HCT116 (cell line): Measurements from ENCODE around the gene C10orf95. TPM values are rescaled to one million over a fixed set of nuclear protein-coding genes. Genes with fewer than 3 reads are reported as not detected.

ENCODE experiments used
- ATAC-seq: fragments of 200-7000 bp; cut with Tn5 transposase; 2 replicates; pipeline ENCODE4 v1.9.1; 2020; ENCODE audit warnings: mild to moderate bottlenecking, moderate library complexity
- BruUV-seq: library from RNA; stranded (reverse); fragments of 400-500 nt; replicated peaks from 2 replicates; lab custom pipeline; 2021; lab: Mats Ljungman, UMichigan
- CTCF ChIA-PET: fragments of 300-600 bp; sonication (Branson Sonifier 250); formaldehyde crosslinking; loops from one replicate; lab custom pipeline; 2021; ENCODE audit warnings: antibody characterized with exemption; lab: Charles Lee
- POLR2A ChIA-PET: fragments of 300-600, 350-600 bp; sonication (Branson Sonifier 250); formaldehyde crosslinking; loops from one replicate; lab custom pipeline; 2021; ENCODE audit warnings: antibody characterized with exemption; lab: Charles Lee
- RAD21 ChIA-PET, 2 experiments: fragments of 300-600 bp; sonication (Branson Sonifier 250); formaldehyde crosslinking; loops; one replicate each; lab custom pipeline; 2023; ENCODE audit warnings: low total read pairs in 2 of 2; ENCODE audit not compliant: uncharacterized antibody in 2 of 2, unreplicated experiment in 2 of 2, low non-redundant PET in 1 of 2; lab: Charles Lee
- DNase-seq: peaks from one replicate; pipeline ENCODE4 v3.0.0-alpha.2; 2010; ENCODE audit warnings: low read depth, low spot score
- H2AFZ ChIP-seq: fragments of 200-600 bp; shearing (Covaris generic), sonication (generic); 2 replicates; pipeline ENCODE4 v1.6.1; 2017; ENCODE audit warnings: low read depth, mixed run types, mixed read lengths, antibody characterized with exemption, low read length; ENCODE audit not compliant: poor library complexity, severe bottlenecking
- H3K27ac ChIP-seq: 2 replicates; pipeline ENCODE4 v1.5.1; 2012; ENCODE audit warnings: low read depth, low read length
- H3K27me3 ChIP-seq: fragments of 200-600 bp; sonication (generic); 2 replicates; pipeline ENCODE4 v1.6.1; 2016; ENCODE audit warnings: mixed run types, low read length, mixed read lengths; ENCODE audit not compliant: insufficient read depth
- H3K36me3 ChIP-seq, 2 experiments: fragments of 200-500 bp in 1 of 2; fragments of 200-600 bp in 1 of 2; sonication (Bioruptor generic) in 1 of 2; sonication (generic) in 1 of 2; 2 replicates each; pipeline versions ENCODE4 v1.5.1 to v1.6.1; 2014 to 2016; ENCODE audit warnings: low read length in 2 of 2, inconsistent platforms in 1 of 2, mixed read lengths in 1 of 2, mixed run types in 1 of 2; ENCODE audit not compliant: insufficient read depth in 2 of 2, control insufficient read depth in 1 of 2
- H3K4me1 ChIP-seq, 2 experiments: fragments of 200-600 bp in 1 of 2; sonication (generic) in 1 of 2; 2 replicates each; pipeline versions ENCODE4 v1.5.1 to v1.6.1; 2012 to 2017; ENCODE audit warnings: low read length in 2 of 2, inconsistent platforms in 1 of 2, mild to moderate bottlenecking in 1 of 2, mixed read lengths in 1 of 2, mixed run types in 1 of 2, moderate library complexity in 1 of 2; ENCODE audit not compliant: insufficient read depth in 2 of 2, control insufficient read depth in 1 of 2
- H3K4me2 ChIP-seq: fragments of 200-600 bp; sonication (generic); 2 replicates; pipeline ENCODE4 v1.6.1; 2017; ENCODE audit warnings: mixed run types, low read length, mixed read lengths
- H3K4me3 ChIP-seq, 2 experiments: fragments of 200-600 bp in 1 of 2; sonication (generic) in 1 of 2; replicated peaks in 1 of 2; 2 replicates each; pipeline ENCODE4 v1.5.1; 2011 to 2016; ENCODE audit warnings: low read length in 2 of 2, control low read depth in 1 of 2, low read depth in 1 of 2, mild to moderate bottlenecking in 1 of 2, mixed read lengths in 1 of 2, mixed run types in 1 of 2
- H3K79me2 ChIP-seq: fragments of 200-600 bp; sonication (generic); 2 replicates; pipeline ENCODE4 v1.6.1; 2017; ENCODE audit warnings: mild to moderate bottlenecking, mixed run types, low read length, moderate library complexity, mixed read lengths; ENCODE audit not compliant: insufficient read depth
- H3K9ac ChIP-seq: fragments of 200-600 bp; sonication (generic); 2 replicates; pipeline ENCODE4 v1.6.1; 2016; ENCODE audit warnings: low read length, mixed read lengths
- H3K9me2 ChIP-seq: fragments of 200-600 bp; sonication (generic), shearing (Covaris generic); 2 replicates; pipeline ENCODE4 v1.6.1; 2017; ENCODE audit warnings: mixed run types, mild to moderate bottlenecking, moderate library complexity; ENCODE audit not compliant: insufficient read depth
- H3K9me3 ChIP-seq, 2 experiments: fragments of 200-500 bp in 1 of 2; fragments of 200-600 bp in 1 of 2; sonication (Bioruptor generic) in 1 of 2; sonication (generic) in 1 of 2; 2 replicates each; pipeline ENCODE4 v1.6.1; 2014 to 2017; ENCODE audit warnings: low read length in 2 of 2, mixed read lengths in 2 of 2, inconsistent platforms in 1 of 2, low read depth in 1 of 2, mild to moderate bottlenecking in 1 of 2, mixed run types in 1 of 2, moderate library complexity in 1 of 2; ENCODE audit not compliant: control insufficient read depth in 1 of 2, insufficient read depth in 1 of 2
- H4K20me1 ChIP-seq: fragments of 200-600 bp; sonication (generic), shearing (Covaris generic); 2 replicates; pipeline ENCODE4 v1.6.1; 2017; ENCODE audit warnings: mixed run types, mild to moderate bottlenecking, moderate library complexity; ENCODE audit not compliant: insufficient read depth
- ATF3 ChIP-seq: IDR thresholded peaks from 2 replicates; pipeline ENCODE4 v1.6.1; 2012
- CTCF ChIP-seq, 3 experiments: fragments of 200-600 bp in 1 of 3; sonication (generic) in 1 of 3; IDR thresholded peaks in 2 of 3; conservative IDR thresholded peaks in 1 of 3; 2 replicates each; pipeline ENCODE4 v1.5.1; 2012 to 2017; ENCODE audit warnings: low read depth in 2 of 3, low read length in 2 of 3, antibody characterized with exemption in 1 of 3, borderline replicate concordance in 1 of 3, control low read depth in 1 of 3, mild to moderate bottlenecking in 1 of 3, mixed read lengths in 1 of 3, mixed run types in 1 of 3, moderate library complexity in 1 of 3; ENCODE audit not compliant: insufficient read depth in 1 of 3
- EGR1 ChIP-seq: IDR thresholded peaks from 2 replicates; pipeline ENCODE4 v1.6.1; 2012; ENCODE audit warnings: low read depth
- ELF1 ChIP-seq: IDR thresholded peaks from 2 replicates; pipeline ENCODE4 v1.6.1; 2012; ENCODE audit warnings: low read depth, borderline replicate concordance
- EZH2phosphoT487 ChIP-seq: fragments of 200-600 bp; IDR thresholded peaks from 2 replicates; pipeline ENCODE4 v1.6.1; 2018; ENCODE audit warnings: antibody characterized with exemption, borderline replicate concordance
- FOSL1 ChIP-seq: IDR thresholded peaks from 2 replicates; pipeline ENCODE4 v1.6.1; 2012; ENCODE audit warnings: low read depth
- JUND ChIP-seq: IDR thresholded peaks from 2 replicates; pipeline ENCODE4 v1.6.1; 2012
- POLR2A ChIP-seq: IDR thresholded peaks from 2 replicates; pipeline ENCODE4 v1.7.0; 2011; ENCODE audit warnings: borderline replicate concordance; ENCODE audit not compliant: insufficient read depth, insufficient read length; ENCODE audit errors: extremely low read depth
- POLR2AphosphoS5 ChIP-seq: IDR thresholded peaks from 2 replicates; pipeline ENCODE4 v1.6.1; 2011; ENCODE audit warnings: mild to moderate bottlenecking, low read depth, low read length, moderate library complexity
- REST ChIP-seq: IDR thresholded peaks from 2 replicates; pipeline ENCODE4 v1.6.1; 2012; ENCODE audit warnings: low read depth
- SIN3A ChIP-seq: IDR thresholded peaks from 2 replicates; pipeline ENCODE4 v1.6.1; 2012; ENCODE audit warnings: low read depth
- SP1 ChIP-seq: IDR thresholded peaks from 2 replicates; pipeline ENCODE4 v1.6.1; 2012; ENCODE audit warnings: low read depth
- SRF ChIP-seq: IDR thresholded peaks from 2 replicates; pipeline ENCODE4 v1.6.1; 2012; ENCODE audit warnings: low read depth
- TCF7L2 ChIP-seq: IDR thresholded peaks from 2 replicates; pipeline ENCODE4 v1.7.0; 2011; ENCODE audit warnings: borderline replicate concordance, inconsistent platforms; ENCODE audit not compliant: insufficient read depth, insufficient read length; ENCODE audit errors: extremely low read depth
- YY1 ChIP-seq: IDR thresholded peaks from 2 replicates; pipeline ENCODE4 v1.6.1; 2011; ENCODE audit warnings: low read length, low read depth, moderate library complexity, mild to moderate bottlenecking; ENCODE audit not compliant: insufficient replicate concordance; ENCODE audit errors: extremely low read depth
- ZNF274 ChIP-seq: fragments of 200-500 bp; sonication (Bioruptor generic); IDR thresholded peaks from 2 replicates; pipeline ENCODE4 v1.6.1; 2014; ENCODE audit warnings: mild to moderate bottlenecking, low read depth, low read length, inconsistent platforms
- intact Hi-C: fragments of 100-400 bp; cut with micrococcal nuclease; formaldehyde crosslinking; loops from 2 replicates; pipeline ENCODE4 v1.10.0; 2022
- total RNA-seq: library from RNA; stranded (reverse); gene quantifications from one replicate; pipeline ENCODE4 v1.2.1, GENCODE V29; 2021; ENCODE audit not compliant: unreplicated experiment

Gene C10orf95
- total RNA-seq, 1 experiment from 2014 or later = 2.1 TPM

- Histone ChIP-seq H2AFZ (no peak overlapping the region), H3K9me3 (no peaks in the 10 kb centered on the region), H3K79me2 (peaks cover 19% of the 10 kb centered on the region), H3K36me3 (no peaks in the 10 kb centered on the region; a peak in 1 of 4 replicates), H3K9ac (no peak overlapping the region), H3K4me1 (peaks cover 0 to 30% of the 10 kb centered on the region in 2 experiments; a peak in 2 of 4 replicates), H3K9me2 (no peaks in the 10 kb centered on the region), H3K27me3 (no peaks in the 10 kb centered on the region), H3K27ac (no peak overlapping the region)
- ATAC-seq = no peak
- no TSS peak for BruUV-seq
- POLR2A ChIA-PET = interaction anchor here (4.0 kb wide), 1 partner anchor 8 kb away, joined by 47 read pairs; the partner anchor contains the start of gene FBXL15
- TF ChIP-seq SIN3A (no peak), POLR2AphosphoS5 (no peak), SRF (no peak), POLR2A (no peak), FOSL1 (no peak), SP1 (no peak), EGR1 (no peak), YY1 (no peak), ELF1 (no peak), JUND (no peak), TCF7L2 (no peak), CTCF (IDR thresholded peaks at IDR 0.05 in 2 of 3, conservative IDR thresholded peaks at IDR 0.05 in 1 of 3; ENCODE audit: borderline replicate concordance in 1 of 3, insufficient read depth in 1 of 3, low read depth in 2 of 3, low read length in 2 of 3) (no peak), ATF3 (no peak), ZNF274 (no peak), EZH2phosphoT487 (no peak), REST (no peak)
- TF ChIP-seq, all 23 proteins: peak for 0
- ChIA-PET CTCF (interaction anchor here (4.6 kb wide), 1 partner anchor 8 kb away, joined by 41 read pairs; the partner anchor contains the start of gene FBXL15), RAD21 (no interaction called here)
- intact Hi-C loops = no loop called here
- DNase-seq = no peak
- no peak overlapping the region for H3K4me3 ChIP-seq
- no peak overlapping the region for H3K4me2 ChIP-seq
- H4K20me1 ChIP-seq = no peaks in the 10 kb centered on the region
These were observed 21.9 kb downstream of the C10orf95 start for GRCh38 chr10:102429468-102429867.
